CD14-positive monocyte (primary cell): ENCODE measurements around the gene DTD1. TPM values are rescaled to one million over a fixed set of nuclear protein-coding genes. Genes with fewer than 3 reads are reported as not detected.

ENCODE experiments used
- DNase-seq, 3 donors: peaks; one replicate each; pipeline ENCODE4 v3.0.0-alpha.2; 2011 to 2022
- H2AFZ ChIP-seq: 2 replicates; pipeline ENCODE4 v1.6.0; 2012; ENCODE audit warnings: mild to moderate bottlenecking, low read depth, low read length, inconsistent platforms; ENCODE audit not compliant: insufficient read depth, poor library complexity, severe bottlenecking
- H3K27ac ChIP-seq, 2 donors: 1 replicate in 1 of 2; 2 replicates in 1 of 2; pipeline ENCODE4 v1.5.1; 2012 to 2013; ENCODE audit warnings: low read length in 2 of 2, control low read depth in 1 of 2, inconsistent platforms in 1 of 2, low read depth in 1 of 2, mild to moderate bottlenecking in 1 of 2
- H3K27me3 ChIP-seq, 2 donors: one replicate each; pipeline versions ENCODE4 v1.6.0 to v1.6.1; 2011 to 2013; ENCODE audit warnings: low read length in 2 of 2; ENCODE audit not compliant: control insufficient read depth in 2 of 2, insufficient read depth in 2 of 2
- H3K36me3 ChIP-seq, 2 donors: replicated peaks in 1 of 2; 1 replicate in 1 of 2; 2 replicates in 1 of 2; pipeline versions ENCODE4 v1.5.1 to v1.6.1; 2012 to 2013; ENCODE audit warnings: low read length in 2 of 2, control low read depth in 1 of 2, inconsistent platforms in 1 of 2, mild to moderate bottlenecking in 1 of 2; ENCODE audit not compliant: insufficient read depth in 2 of 2, control insufficient read depth in 1 of 2
- H3K4me1 ChIP-seq, 2 donors: 1 replicate in 1 of 2; 2 replicates in 1 of 2; pipeline versions ENCODE4 v1.5.1 to v1.6.1; 2012 to 2013; ENCODE audit warnings: low read length in 2 of 2, control low read depth in 1 of 2, inconsistent platforms in 1 of 2, mild to moderate bottlenecking in 1 of 2, moderate library complexity in 1 of 2; ENCODE audit not compliant: insufficient read depth in 2 of 2, control insufficient read depth in 1 of 2
- H3K4me2 ChIP-seq: replicated peaks from 2 replicates; pipeline ENCODE3; 2012; ENCODE audit warnings: low read length, moderate library complexity, mild to moderate bottlenecking; ENCODE audit not compliant: poor library complexity, severe bottlenecking; ENCODE audit errors: extremely low read depth
- H3K4me3 ChIP-seq, 3 experiments: fragments of 200-600 bp in 1 of 3; sonication (generic) in 1 of 3; replicated peaks in 1 of 3; 1 replicate in 2 of 3; 2 replicates in 1 of 3; pipeline ENCODE4 v1.5.1; 2011 to 2013; ENCODE audit warnings: low read length in 3 of 3, mild to moderate bottlenecking in 3 of 3, control low read depth in 2 of 3, low read depth in 2 of 3, inconsistent platforms in 1 of 3, moderate library complexity in 1 of 3
- H3K79me2 ChIP-seq: 2 replicates; pipeline ENCODE4 v1.6.0; 2012; ENCODE audit warnings: mild to moderate bottlenecking, control low read depth, inconsistent platforms, low read length, moderate library complexity; ENCODE audit not compliant: insufficient read depth
- H3K9ac ChIP-seq: 2 replicates; pipeline ENCODE4 v1.6.0; 2017; ENCODE audit warnings: low read length, mild to moderate bottlenecking; ENCODE audit not compliant: insufficient read depth, poor library complexity, severe bottlenecking
- H3K9me3 ChIP-seq, 2 donors: replicated peaks in 1 of 2; 1 replicate in 1 of 2; 2 replicates in 1 of 2; pipeline versions ENCODE4 v1.5.1 to v1.6.1; 2012 to 2013; ENCODE audit warnings: low read length in 2 of 2, control low read depth in 1 of 2; ENCODE audit not compliant: control insufficient read depth in 1 of 2, insufficient read depth in 1 of 2
- H4K20me1 ChIP-seq: 2 replicates; pipeline ENCODE4 v1.6.0; 2012; ENCODE audit warnings: mild to moderate bottlenecking, low read length, control low read depth, moderate library complexity; ENCODE audit not compliant: insufficient read depth
- H3K27ac Mint-ChIP-seq, 7 donors: one replicate each; pipeline ENCODE4 v1.8.0; 2020; ENCODE audit warnings: mild to moderate bottlenecking in 7 of 7, mixed read lengths in 7 of 7, moderate library complexity in 6 of 7, inconsistent platforms in 2 of 7
- H3K27me3 Mint-ChIP-seq, 3 donors: one replicate each; pipeline ENCODE4 v1.8.0; 2021 to 2022; ENCODE audit warnings: low read depth in 3 of 3, mild to moderate bottlenecking in 3 of 3, mixed read lengths in 3 of 3, moderate library complexity in 3 of 3, inconsistent platforms in 1 of 3
- H3K36me3 Mint-ChIP-seq, 2 donors: one replicate each; pipeline ENCODE4 v1.8.0; 2020; ENCODE audit warnings: mixed read lengths in 2 of 2, inconsistent platforms in 1 of 2, mild to moderate bottlenecking in 1 of 2
- H3K4me1 Mint-ChIP-seq: one replicate; pipeline ENCODE4 v1.8.0; 2020; ENCODE audit warnings: mild to moderate bottlenecking, mixed read lengths
- H3K4me3 Mint-ChIP-seq, 2 donors: one replicate each; pipeline ENCODE4 v1.8.0; 2020; ENCODE audit warnings: mild to moderate bottlenecking in 2 of 2, mixed read lengths in 2 of 2, moderate library complexity in 1 of 2
- H3K9me3 Mint-ChIP-seq, 7 donors: one replicate each; pipeline ENCODE4 v1.8.0; 2020 to 2022; ENCODE audit warnings: mixed read lengths in 7 of 7, mild to moderate bottlenecking in 6 of 7, moderate library complexity in 6 of 7, inconsistent platforms in 2 of 7
- WGBS: methylation state at CpG from one replicate; pipeline ENCODE4 v1.1.5; 2013; ENCODE audit warnings: missing lambda C conversion rate; ENCODE audit not compliant: insufficient coverage; 5-methylcytosine and 5-hydroxymethylcytosine counted together
- intact Hi-C, 2 donors: fragments of 100-400 bp; cut with micrococcal nuclease; formaldehyde crosslinking; loops; one replicate each; pipeline versions ENCODE4 v1.15.0 to v1.15.1; 2023
- polyA plus RNA-seq, 3 donors: library from polyadenylated mRNA; depleted of rRNA in 1 of 3; unstranded in 2 of 3; stranded (reverse) in 1 of 3; fragments of 300-500 nt in 2 of 3; fragments of >200 nt in 1 of 3; fragmentation: Illumina TruSeq in 2 of 3; gene quantifications; 1 replicate in 2 of 3; 2 replicates in 1 of 3; pipeline ENCODE4 v1.2.3, GENCODE V29; 2012 to 2021
- TF ChIP-seq, protein P1 (sequence below): fragments of 200-600 bp; IDR thresholded peaks from one replicate; pipeline ENCODE4 v1.8.0; 2022; ENCODE audit warnings: antibody characterized with exemption, mild to moderate bottlenecking

Gene DTD1
- polyA plus RNA-seq, 3 donors: 18.8 to 33.6 (median 26.3) TPM

- Histone ChIP-seq H3K27me3 (no peaks in the 10 kb centered on the region), H3K9ac (peak overlapping the region; percentile 89), H3K4me1 (peaks cover 26 to 34% of the 10 kb centered on the region in 2 donors), H3K4me2 (peak overlapping the region; percentile 79), H2AFZ (peak overlapping the region; percentile 94), H3K27ac (peak overlapping the region; percentile 56 to 95), H4K20me1 (no peaks in the 10 kb centered on the region), H3K9me3 (no peaks in the 10 kb centered on the region), H3K4me3 (peak overlapping the region; percentile 77 to 93 (median 79)), H3K79me2 (peaks cover 29% of the 10 kb centered on the region), H3K36me3 (peaks cover 6 to 22% of the 10 kb centered on the region in 2 donors)
- Mint-ChIP-seq H3K4me3 (peak overlapping the region; percentile 92), H3K27me3 (peaks cover 0 to 2% (median 0%) of the 10 kb centered on the region in 3 donors), H3K9me3 (peaks cover 0 to 7% (median 2%) of the 10 kb centered on the region in 7 donors), H3K27ac (peak overlapping the region; percentile 93 to 99 (median 97)), H3K4me1 (peaks cover 29% of the 10 kb centered on the region), H3K36me3 (peaks cover 15 to 30% of the 10 kb centered on the region in 2 donors)
- WGBS: 0% methylated on average over 1 of the region's 6 CpGs
- intact Hi-C loops: loop anchor here (5.0 to 10.0 kb wide), 2 partner anchors 60 to 227 kb away; partner anchors contain the start of gene SEC23B (in 2 of the 2)
- TF ChIP-seq, protein P1, sequence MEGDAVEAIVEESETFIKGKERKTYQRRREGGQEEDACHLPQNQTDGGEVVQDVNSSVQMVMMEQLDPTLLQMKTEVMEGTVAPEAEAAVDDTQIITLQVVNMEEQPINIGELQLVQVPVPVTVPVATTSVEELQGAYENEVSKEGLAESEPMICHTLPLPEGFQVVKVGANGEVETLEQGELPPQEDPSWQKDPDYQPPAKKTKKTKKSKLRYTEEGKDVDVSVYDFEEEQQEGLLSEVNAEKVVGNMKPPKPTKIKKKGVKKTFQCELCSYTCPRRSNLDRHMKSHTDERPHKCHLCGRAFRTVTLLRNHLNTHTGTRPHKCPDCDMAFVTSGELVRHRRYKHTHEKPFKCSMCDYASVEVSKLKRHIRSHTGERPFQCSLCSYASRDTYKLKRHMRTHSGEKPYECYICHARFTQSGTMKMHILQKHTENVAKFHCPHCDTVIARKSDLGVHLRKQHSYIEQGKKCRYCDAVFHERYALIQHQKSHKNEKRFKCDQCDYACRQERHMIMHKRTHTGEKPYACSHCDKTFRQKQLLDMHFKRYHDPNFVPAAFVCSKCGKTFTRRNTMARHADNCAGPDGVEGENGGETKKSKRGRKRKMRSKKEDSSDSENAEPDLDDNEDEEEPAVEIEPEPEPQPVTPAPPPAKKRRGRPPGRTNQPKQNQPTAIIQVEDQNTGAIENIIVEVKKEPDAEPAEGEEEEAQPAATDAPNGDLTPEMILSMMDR: no peak
- no peak for DNase-seq
Measured at GRCh38 chr20:18567739-18568091, 20.1 kb upstream of the DTD1 start.

GRCh38 chr20:18571009-18571408 lies 16.8 kb upstream of the DTD1 start:
- DNase-seq: no peak
- no peaks in the 10 kb centered on the region for H3K27me3 ChIP-seq
- H3K4me3 ChIP-seq: peak overlapping the region in 1 of 3 experiments; percentile 40
- 100% methylated on average over 2 of the region's 2 CpGs for WGBS
- H3K27me3 Mint-ChIP-seq: no peaks in the 10 kb centered on the region
- TF ChIP-seq, protein P1: no peak
- peak overlapping the region; percentile 2 to 56 for H3K27ac ChIP-seq
- peaks cover 3 to 18% of the 10 kb centered on the region in 2 donors for H3K36me3 ChIP-seq
- peak overlapping the region; percentile 49 for H3K4me2 ChIP-seq
- H3K79me2 ChIP-seq: peaks cover 29% of the 10 kb centered on the region
- intact Hi-C loops: no loop called here
- H3K4me3 Mint-ChIP-seq: no peak overlapping the region
- peaks cover 29% of the 10 kb centered on the region for H3K4me1 Mint-ChIP-seq
- H3K9me3 ChIP-seq: no peaks in the 10 kb centered on the region
- H3K9ac ChIP-seq: no peak overlapping the region
- no peak overlapping the region for H2AFZ ChIP-seq
- H4K20me1 ChIP-seq: no peaks in the 10 kb centered on the region
- H3K36me3 Mint-ChIP-seq: peaks cover 11 to 29% of the 10 kb centered on the region in 2 donors
- peaks cover 26 to 34% of the 10 kb centered on the region in 2 donors for H3K4me1 ChIP-seq
- H3K27ac Mint-ChIP-seq: peak overlapping the region; percentile 66 to 87 (median 83)
- H3K9me3 Mint-ChIP-seq: peaks cover 0 to 7% (median 2%) of the 10 kb centered on the region in 7 donors
